Measurements from ENCODE around the gene SAPCD2. TPM values are rescaled to one million over a fixed set of nuclear protein-coding genes. Genes with fewer than 3 reads are reported as not detected.

Gene SAPCD2
- polyA plus RNA-seq, 1 donor, result 12.1 TPM

DNA sequence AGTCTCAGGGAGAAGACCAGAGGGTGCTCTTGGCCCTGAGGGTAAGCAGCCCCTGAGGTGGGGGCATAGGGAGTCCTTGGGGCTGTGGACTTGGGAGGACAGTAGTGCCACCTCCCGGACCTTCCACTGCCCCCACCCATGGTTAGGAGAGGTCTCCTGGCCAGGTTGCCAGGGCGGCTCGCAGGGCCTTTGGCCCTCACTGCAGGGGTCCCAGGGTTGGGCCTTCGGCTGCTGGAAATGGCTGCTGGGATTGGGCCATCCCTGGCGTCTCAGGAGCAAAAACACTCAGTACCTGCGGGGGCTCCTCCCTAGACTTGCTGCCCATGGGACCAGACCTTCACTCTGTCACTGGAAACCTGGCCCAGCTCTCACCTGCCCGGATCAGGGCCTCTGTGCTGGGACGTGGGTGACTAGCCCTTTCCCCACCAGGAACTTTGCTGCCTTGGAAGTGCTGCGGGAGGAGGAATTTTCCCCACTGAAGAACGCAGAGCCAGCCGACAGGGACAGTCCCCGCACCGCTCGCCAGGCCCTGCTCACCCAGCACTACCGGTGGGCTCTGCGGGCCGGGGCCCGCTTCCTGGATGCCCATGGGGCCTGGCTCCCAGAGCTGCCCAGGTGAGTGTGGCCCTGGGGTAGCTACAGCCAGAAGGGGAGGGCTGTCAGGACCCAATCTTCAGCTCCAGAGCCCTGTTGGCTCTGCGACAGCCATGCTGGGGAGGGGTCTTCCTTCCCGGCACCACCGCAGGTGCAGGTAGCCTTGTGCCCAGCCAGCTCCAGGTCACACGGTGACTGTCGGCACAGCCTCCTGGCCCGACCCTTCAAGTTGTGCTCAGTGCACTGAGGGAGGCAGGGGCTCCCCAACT is 10.1 kb upstream of the SAPCD2 start:
- WGBS (ENCODE audit: insufficient coverage, low lambda C conversion rate), result no CpG with 5 or more reads among the region's 24 CpGs
- H3K9me3 ChIP-seq (ENCODE audit: control insufficient read depth, low read depth, low read length), result peaks cover 3% of the 10 kb centered on the region
- no peak for DNase-seq
- H3K27me3 ChIP-seq (ENCODE audit: control insufficient read depth, insufficient read depth, low read length), result peaks cover 24% of the 10 kb centered on the region
- H3K27ac ChIP-seq (ENCODE audit: low read length), result no peak overlapping the region
- no peak overlapping the region for H3K4me3 ChIP-seq (ENCODE audit: low read length)
- peaks cover 32% of the 10 kb centered on the region for H3K36me3 ChIP-seq (ENCODE audit: control insufficient read depth, insufficient read depth, low read length)
- H3K4me1 ChIP-seq (ENCODE audit: control insufficient read depth, insufficient read depth, low read length), result peaks cover 26% of the 10 kb centered on the region

DNA sequence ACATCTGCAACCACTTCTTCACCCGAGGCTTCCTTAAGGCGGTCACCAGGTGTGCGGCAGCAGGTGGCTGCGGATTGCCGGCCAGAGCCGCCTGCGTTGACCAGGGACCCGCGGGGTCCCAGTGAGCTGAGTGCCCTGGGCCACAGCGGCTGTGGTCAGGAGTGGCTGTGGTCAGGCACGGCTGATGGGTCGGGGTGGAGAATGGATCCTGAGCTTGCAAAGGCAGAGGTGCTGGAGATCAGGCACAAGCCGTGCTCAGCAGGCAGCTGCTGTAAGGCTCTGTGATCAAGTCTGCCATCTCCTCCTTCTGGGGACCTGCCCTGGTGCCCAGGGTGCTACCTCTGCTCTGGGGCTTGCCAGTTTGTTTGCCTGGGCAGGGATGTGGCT is 9.0 kb upstream of the SAPCD2 start:
- peaks cover 24% of the 10 kb centered on the region for H3K4me1 ChIP-seq (ENCODE audit: control insufficient read depth, insufficient read depth, low read length)
- peaks cover 3% of the 10 kb centered on the region for H3K9me3 ChIP-seq (ENCODE audit: control insufficient read depth, low read depth, low read length)
- no peak overlapping the region for H3K27ac ChIP-seq (ENCODE audit: low read length)
- DNase-seq, result no peak
- H3K4me3 ChIP-seq (ENCODE audit: low read length), result no peak overlapping the region
- WGBS (ENCODE audit: insufficient coverage, low lambda C conversion rate), result no CpG with 5 or more reads among the region's 13 CpGs
- H3K27me3 ChIP-seq (ENCODE audit: control insufficient read depth, insufficient read depth, low read length), result peaks cover 24% of the 10 kb centered on the region
- H3K36me3 ChIP-seq (ENCODE audit: control insufficient read depth, insufficient read depth, low read length), result peaks cover 32% of the 10 kb centered on the region

DNA sequence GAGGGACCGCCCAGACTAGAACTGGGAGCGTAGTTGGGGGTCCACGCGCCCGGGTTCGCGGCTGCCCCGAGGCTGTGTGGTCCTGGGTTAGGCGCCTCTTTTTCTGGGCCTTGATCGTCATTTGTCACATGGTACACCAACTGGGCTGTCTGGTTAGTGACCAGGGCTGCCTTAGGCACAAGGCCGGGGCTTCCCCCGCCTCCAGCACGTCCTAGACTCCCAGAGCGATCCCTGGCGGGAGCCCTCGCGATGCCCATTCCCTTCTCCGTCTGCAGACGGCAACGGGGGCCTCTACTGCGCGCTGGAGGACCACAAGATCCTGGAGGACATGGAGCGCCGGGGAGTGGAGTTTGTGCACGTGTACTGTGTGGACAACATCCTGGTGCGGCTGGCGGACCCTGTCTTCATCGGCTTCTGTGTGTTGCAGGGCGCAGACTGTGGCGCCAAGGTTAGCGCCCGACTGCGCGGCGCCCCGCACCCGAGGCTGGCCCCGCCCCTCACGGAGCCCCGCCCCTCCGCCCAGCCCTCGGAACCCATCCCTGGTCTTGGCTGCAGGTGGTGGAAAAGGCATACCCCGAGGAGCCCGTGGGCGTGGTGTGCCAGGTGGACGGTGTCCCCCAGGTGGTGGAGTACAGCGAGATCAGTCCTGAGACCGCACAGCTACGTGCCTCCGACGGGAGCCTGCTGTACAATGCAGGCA is 8.5 kb upstream of the SAPCD2 start:
- peak overlapping the region; percentile 74 for H3K4me3 ChIP-seq (ENCODE audit: low read length)
- H3K4me1 ChIP-seq (ENCODE audit: control insufficient read depth, insufficient read depth, low read length), result peaks cover 27% of the 10 kb centered on the region
- H3K9me3 ChIP-seq (ENCODE audit: control insufficient read depth, low read depth, low read length), result peaks cover 3% of the 10 kb centered on the region
- peak in 1 of 2 donors; percentile 31 for DNase-seq
- WGBS (ENCODE audit: insufficient coverage, low lambda C conversion rate), result no CpG with 5 or more reads among the region's 51 CpGs
- H3K36me3 ChIP-seq (ENCODE audit: control insufficient read depth, insufficient read depth, low read length), result peaks cover 32% of the 10 kb centered on the region
- no peak overlapping the region for H3K27ac ChIP-seq (ENCODE audit: low read length)
- H3K27me3 ChIP-seq (ENCODE audit: control insufficient read depth, insufficient read depth, low read length), result peaks cover 24% of the 10 kb centered on the region

- peak in 1 of 2 donors; percentile 44 for DNase-seq
- H3K9me3 ChIP-seq (ENCODE audit: control insufficient read depth, low read depth, low read length), result peaks cover 3% of the 10 kb centered on the region
- H3K36me3 ChIP-seq (ENCODE audit: control insufficient read depth, insufficient read depth, low read length), result peaks cover 30% of the 10 kb centered on the region
- no peak overlapping the region for H3K27ac ChIP-seq (ENCODE audit: low read length)
- H3K4me1 ChIP-seq (ENCODE audit: control insufficient read depth, insufficient read depth, low read length), result peaks cover 34% of the 10 kb centered on the region
- WGBS (ENCODE audit: insufficient coverage, low lambda C conversion rate), result no CpG with 5 or more reads among the region's 76 CpGs
- H3K4me3 ChIP-seq (ENCODE audit: low read length), result peak overlapping the region; percentile 74
- H3K27me3 ChIP-seq (ENCODE audit: control insufficient read depth, insufficient read depth, low read length), result peaks cover 24% of the 10 kb centered on the region
Observed at GRCh38 chr9:137077758-137078693, 7.7 kb upstream of the SAPCD2 start.

DNA sequence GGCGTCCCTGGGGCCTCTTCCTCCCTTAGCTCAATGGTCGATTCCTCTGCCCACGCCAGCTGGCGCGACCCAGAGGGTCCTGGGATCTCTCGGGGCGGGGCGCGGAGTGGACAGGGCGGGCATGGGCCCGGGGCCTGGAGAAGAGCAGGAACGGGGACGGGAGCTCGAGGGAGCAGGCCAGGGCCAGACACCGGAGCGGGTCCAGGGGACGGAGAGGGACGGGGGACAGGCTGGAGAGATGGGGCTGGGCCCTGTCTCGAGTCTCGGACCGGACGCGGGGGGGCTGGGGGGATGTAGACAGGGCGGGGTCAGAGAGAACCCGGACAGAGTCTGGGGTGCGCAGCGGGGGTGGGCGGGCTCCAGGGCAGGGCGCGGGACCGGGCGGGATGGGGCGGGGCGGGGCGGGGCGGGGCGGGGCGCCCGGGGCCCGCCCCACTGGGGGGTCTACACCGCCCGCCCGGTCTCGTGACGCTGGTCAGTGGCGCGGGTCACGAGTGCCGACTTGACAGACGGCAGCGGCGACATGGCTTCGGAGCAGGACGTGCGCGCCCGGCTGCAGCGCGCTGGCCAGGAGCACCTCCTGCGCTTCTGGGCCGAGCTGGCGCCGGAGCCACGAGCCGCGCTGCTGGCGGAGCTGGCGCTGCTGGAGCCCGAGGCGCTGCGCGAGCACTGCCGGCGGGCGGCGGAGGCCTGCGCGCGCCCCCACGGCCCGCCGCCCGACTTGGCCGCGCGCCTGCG is 6.8 kb upstream of the SAPCD2 start, which contains the start of gene UAP1L1:
TSS of gene UAP1L1 (plus strand) at position 508 of the 738 bp plus-strand sequence. CDS start at position 524, 16 bp downstream.
- WGBS (ENCODE audit: insufficient coverage, low lambda C conversion rate), result no CpG with 5 or more reads among the region's 87 CpGs
- peak within 1 kb of the TSS; percentile 24 for H3K27ac ChIP-seq (ENCODE audit: low read length)
- H3K4me3 ChIP-seq (ENCODE audit: low read length), result peak within 1 kb of the TSS; percentile 74
- H3K36me3 ChIP-seq (ENCODE audit: control insufficient read depth, insufficient read depth, low read length), result peaks cover 25% of the 10 kb centered on the region
- peak; percentile 69 to 77 for DNase-seq
- H3K9me3 ChIP-seq (ENCODE audit: control insufficient read depth, low read depth, low read length), result peaks cover 3% of the 10 kb centered on the region
- H3K27me3 ChIP-seq (ENCODE audit: control insufficient read depth, insufficient read depth, low read length), result peaks cover 24% of the 10 kb centered on the region
- peaks cover 34% of the 10 kb centered on the region for H3K4me1 ChIP-seq (ENCODE audit: control insufficient read depth, insufficient read depth, low read length)

DNA sequence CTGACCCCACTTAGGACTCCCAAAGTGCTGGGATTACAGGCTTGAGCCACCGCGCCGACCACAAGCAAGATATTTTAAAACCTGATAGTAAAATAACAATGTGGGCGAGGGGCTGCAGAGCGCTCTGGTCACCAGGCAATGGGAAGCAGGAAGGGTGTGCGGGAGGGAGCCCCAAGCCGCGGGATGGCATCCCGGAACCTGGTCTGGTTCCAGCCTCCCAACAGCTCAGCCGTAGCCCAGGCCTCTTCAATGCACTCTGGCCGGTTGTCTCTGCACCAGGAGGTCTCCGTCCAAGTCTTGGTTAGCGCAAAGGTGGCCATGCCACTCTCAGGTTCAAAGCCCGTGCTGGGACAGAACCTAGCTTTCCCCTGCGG is 6.3 kb upstream of the SAPCD2 start:
- H3K4me3 ChIP-seq (ENCODE audit: low read length), result peak overlapping the region; percentile 41
- H3K27me3 ChIP-seq (ENCODE audit: control insufficient read depth, insufficient read depth, low read length), result peaks cover 24% of the 10 kb centered on the region
- peak overlapping the region; percentile 24 for H3K27ac ChIP-seq (ENCODE audit: low read length)
- H3K4me1 ChIP-seq (ENCODE audit: control insufficient read depth, insufficient read depth, low read length), result peaks cover 34% of the 10 kb centered on the region
- no peak for DNase-seq
- H3K36me3 ChIP-seq (ENCODE audit: control insufficient read depth, insufficient read depth, low read length), result peaks cover 20% of the 10 kb centered on the region
- WGBS (ENCODE audit: insufficient coverage, low lambda C conversion rate), result no CpG with 5 or more reads among the region's 15 CpGs
- H3K9me3 ChIP-seq (ENCODE audit: control insufficient read depth, low read depth, low read length), result peaks cover 3% of the 10 kb centered on the region

DNA sequence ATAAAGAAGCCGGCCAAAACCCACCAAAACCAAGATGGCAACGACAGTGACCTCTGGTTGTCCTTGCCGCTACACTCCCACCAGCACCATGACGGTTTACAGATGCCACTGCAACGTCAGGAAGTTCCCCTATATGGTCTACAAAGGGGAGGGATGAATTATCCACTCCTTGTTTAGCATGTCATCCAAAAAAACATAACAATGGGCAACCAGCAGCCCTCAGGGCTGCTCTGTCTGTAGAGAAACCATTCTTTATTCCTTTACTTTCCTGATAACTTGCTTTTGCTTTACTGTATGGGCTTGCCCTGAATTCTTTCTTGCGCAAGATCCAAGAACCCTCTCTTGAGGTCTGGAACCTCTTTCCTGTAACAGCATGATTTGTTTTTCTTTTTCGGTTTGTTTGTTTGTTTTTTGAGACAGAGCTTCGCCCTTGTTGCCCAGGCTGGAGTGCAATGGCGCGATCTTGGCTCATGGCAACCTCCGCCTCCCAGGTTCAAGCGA is 5.0 kb upstream of the SAPCD2 start:
- Histone ChIP-seq H3K9me3 (ENCODE audit: control insufficient read depth, low read depth, low read length) (peaks cover 6% of the 10 kb centered on the region), H3K4me1 (ENCODE audit: control insufficient read depth, insufficient read depth, low read length) (peaks cover 43% of the 10 kb centered on the region), H3K36me3 (ENCODE audit: control insufficient read depth, insufficient read depth, low read length) (peaks cover 12% of the 10 kb centered on the region), H3K27ac (ENCODE audit: low read length) (no peak overlapping the region), H3K4me3 (ENCODE audit: low read length) (no peak overlapping the region), H3K27me3 (ENCODE audit: control insufficient read depth, insufficient read depth, low read length) (peaks cover 24% of the 10 kb centered on the region)
- 83% methylated on average over 1 of the region's 12 CpGs for WGBS (ENCODE audit: insufficient coverage, low lambda C conversion rate)
- DNase-seq, result no peak

DNA sequence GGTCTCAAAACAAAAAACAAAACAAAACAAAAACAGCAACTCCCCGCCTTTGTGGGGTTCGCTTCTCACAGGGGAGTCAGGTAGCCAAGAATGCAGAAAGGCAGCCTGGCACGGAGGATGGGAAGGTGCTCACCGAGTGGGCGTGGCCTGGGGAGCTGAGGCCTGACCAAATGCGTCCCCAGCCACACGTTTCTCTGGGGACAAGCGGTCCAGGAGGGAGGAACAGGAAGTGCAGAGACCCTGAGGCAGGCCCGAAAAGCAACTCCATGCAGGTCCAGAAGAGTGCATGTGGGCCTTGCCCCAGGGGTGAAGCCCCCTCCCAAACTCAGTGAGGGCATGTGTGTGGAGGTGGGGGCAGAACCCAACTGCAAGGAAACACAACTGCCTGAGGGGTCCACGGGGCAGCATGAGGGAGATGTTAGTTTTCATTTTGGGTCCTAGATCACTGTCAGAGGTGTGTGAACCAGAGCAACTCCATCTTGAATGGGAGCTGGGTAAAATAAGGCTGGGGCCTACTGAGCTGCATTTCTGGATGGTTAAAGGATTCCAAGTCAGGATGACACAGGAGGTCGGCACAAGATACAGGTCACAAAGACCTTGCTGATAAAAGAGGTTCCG is 4.4 kb upstream of the SAPCD2 start:
- no peak for DNase-seq
- Histone ChIP-seq H3K27me3 (ENCODE audit: control insufficient read depth, insufficient read depth, low read length) (peaks cover 23% of the 10 kb centered on the region), H3K4me3 (ENCODE audit: low read length) (no peak overlapping the region), H3K27ac (ENCODE audit: low read length) (no peak overlapping the region), H3K9me3 (ENCODE audit: control insufficient read depth, low read depth, low read length) (peaks cover 6% of the 10 kb centered on the region), H3K36me3 (ENCODE audit: control insufficient read depth, insufficient read depth, low read length) (peaks cover 7% of the 10 kb centered on the region), H3K4me1 (ENCODE audit: control insufficient read depth, insufficient read depth, low read length) (peaks cover 43% of the 10 kb centered on the region)
- no CpG with 5 or more reads among the region's 12 CpGs for WGBS (ENCODE audit: insufficient coverage, low lambda C conversion rate)

- no peak overlapping the region for H3K4me3 ChIP-seq (ENCODE audit: low read length)
- H3K27ac ChIP-seq (ENCODE audit: low read length), result no peak overlapping the region
- peak; percentile 86 to 92 for DNase-seq
- H3K4me1 ChIP-seq (ENCODE audit: control insufficient read depth, insufficient read depth, low read length), result peaks cover 44% of the 10 kb centered on the region
- no CpG with 5 or more reads among the region's 8 CpGs for WGBS (ENCODE audit: insufficient coverage, low lambda C conversion rate)
- H3K27me3 ChIP-seq (ENCODE audit: control insufficient read depth, insufficient read depth, low read length), result peaks cover 20% of the 10 kb centered on the region
- peaks cover 6% of the 10 kb centered on the region for H3K9me3 ChIP-seq (ENCODE audit: control insufficient read depth, low read depth, low read length)
- no peaks in the 10 kb centered on the region for H3K36me3 ChIP-seq (ENCODE audit: control insufficient read depth, insufficient read depth, low read length)
Observed at GRCh38 chr9:137073992-137074399, 3.6 kb upstream of the SAPCD2 start.
